Nephron progenitor cell (in vitro differentiated cells): ENCODE measurements around the gene FAM131C.

Source experiments
- DNase-seq: peaks from one replicate; pipeline ENCODE4 v3.0.0; 2021
- H3K27ac Mint-ChIP-seq: 2 replicates; pipeline ENCODE4 v1.8.0; 2021; ENCODE audit warnings: mild to moderate bottlenecking, moderate library complexity, mixed read lengths
- H3K27me3 Mint-ChIP-seq: 2 replicates; pipeline ENCODE4 v1.8.0; 2021; ENCODE audit warnings: mild to moderate bottlenecking, low read depth, mixed read lengths; ENCODE audit not compliant: poor library complexity
- H3K36me3 Mint-ChIP-seq: 2 replicates; pipeline ENCODE4 v1.8.0; 2021; ENCODE audit warnings: low read depth, mixed read lengths
- H3K4me1 Mint-ChIP-seq: 2 replicates; pipeline ENCODE4 v1.8.0; 2021; ENCODE audit warnings: mixed read lengths
- H3K4me3 Mint-ChIP-seq: 2 replicates; pipeline ENCODE4 v1.8.0; 2021; ENCODE audit warnings: mild to moderate bottlenecking, moderate library complexity, mixed read lengths
- H3K9me3 Mint-ChIP-seq: 2 replicates; pipeline ENCODE4 v1.8.0; 2021; ENCODE audit warnings: mild to moderate bottlenecking, moderate library complexity, mixed read lengths
- TF ChIP-seq, protein P1 (sequence below): fragments of 200-600 bp; sonication (generic); IDR thresholded peaks from 2 replicates; pipeline ENCODE4 v1.5.0; 2021; ENCODE audit warnings: antibody characterized with exemption

Gene FAM131C

DNA sequence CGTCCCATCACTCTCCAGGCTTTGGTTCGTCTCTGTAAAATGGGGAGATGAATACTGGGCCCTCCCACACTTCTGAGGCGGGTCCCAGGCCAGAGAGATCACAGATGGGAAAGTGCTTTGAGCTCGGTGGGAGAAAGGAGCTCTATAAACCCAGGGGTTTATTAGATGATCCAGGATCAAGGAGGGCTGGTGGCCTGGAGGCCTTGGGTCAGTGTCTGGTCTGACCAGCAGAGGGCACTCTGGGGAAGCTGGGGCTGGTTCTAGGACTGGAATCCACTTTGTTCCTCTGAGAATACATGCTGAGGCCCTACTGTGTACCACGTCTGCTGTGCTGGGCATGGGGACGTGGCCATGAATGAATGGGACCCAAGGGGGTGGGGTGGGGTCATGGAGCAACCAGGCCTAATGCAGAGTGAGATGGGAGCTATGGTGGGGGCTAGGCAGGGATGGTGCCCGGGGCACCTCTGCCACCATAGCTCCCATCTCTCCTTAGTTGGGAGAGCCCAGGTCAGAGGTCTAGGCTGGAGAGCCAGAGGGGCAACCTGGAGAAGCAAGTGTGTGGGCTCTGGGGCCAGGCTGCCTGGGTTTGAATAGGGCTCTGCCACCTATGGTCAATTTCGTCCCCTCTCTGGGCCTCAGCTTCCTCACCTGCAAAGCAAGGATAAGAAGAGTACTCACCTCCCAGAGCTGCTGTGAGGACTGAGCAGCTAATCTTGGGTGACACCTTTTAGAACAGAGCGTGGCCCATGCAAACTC is 9.0 kb upstream of the FAM131C start:
- no peak overlapping the region for H3K4me3 Mint-ChIP-seq
- peak; percentile 81 for DNase-seq
- H3K27ac Mint-ChIP-seq, result no peak overlapping the region

DNA sequence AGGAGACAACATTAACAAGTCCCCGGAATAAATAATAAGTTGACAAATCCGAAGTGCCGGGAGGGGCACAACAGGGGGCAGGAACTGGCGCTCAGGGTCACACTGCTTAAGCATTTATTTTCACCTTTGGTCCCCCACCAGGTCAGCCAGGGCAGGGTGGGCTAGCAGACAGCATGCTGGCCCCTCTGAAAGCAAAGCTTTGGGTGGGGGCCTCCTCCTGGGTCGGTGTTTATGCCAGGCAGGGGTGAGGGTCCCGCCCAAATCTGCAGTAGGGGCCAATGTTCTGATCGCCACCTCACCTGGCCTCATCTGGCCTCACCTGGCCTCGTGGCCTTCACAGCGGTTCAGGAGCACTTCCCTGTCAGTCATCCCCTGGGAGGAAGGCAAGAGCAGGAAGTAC is 8.2 kb upstream of the FAM131C start:
- H3K27me3 Mint-ChIP-seq, result peaks cover 10% of the 10 kb centered on the region

More for the DNA sequence above, 9.0 kb upstream of the FAM131C start:
- no peaks in the 10 kb centered on the region for H3K9me3 Mint-ChIP-seq
- no peaks in the 10 kb centered on the region for H3K36me3 Mint-ChIP-seq
- peaks cover 17% of the 10 kb centered on the region for H3K4me1 Mint-ChIP-seq
- peaks cover 3% of the 10 kb centered on the region for H3K27me3 Mint-ChIP-seq
- TF ChIP-seq, protein P1, sequence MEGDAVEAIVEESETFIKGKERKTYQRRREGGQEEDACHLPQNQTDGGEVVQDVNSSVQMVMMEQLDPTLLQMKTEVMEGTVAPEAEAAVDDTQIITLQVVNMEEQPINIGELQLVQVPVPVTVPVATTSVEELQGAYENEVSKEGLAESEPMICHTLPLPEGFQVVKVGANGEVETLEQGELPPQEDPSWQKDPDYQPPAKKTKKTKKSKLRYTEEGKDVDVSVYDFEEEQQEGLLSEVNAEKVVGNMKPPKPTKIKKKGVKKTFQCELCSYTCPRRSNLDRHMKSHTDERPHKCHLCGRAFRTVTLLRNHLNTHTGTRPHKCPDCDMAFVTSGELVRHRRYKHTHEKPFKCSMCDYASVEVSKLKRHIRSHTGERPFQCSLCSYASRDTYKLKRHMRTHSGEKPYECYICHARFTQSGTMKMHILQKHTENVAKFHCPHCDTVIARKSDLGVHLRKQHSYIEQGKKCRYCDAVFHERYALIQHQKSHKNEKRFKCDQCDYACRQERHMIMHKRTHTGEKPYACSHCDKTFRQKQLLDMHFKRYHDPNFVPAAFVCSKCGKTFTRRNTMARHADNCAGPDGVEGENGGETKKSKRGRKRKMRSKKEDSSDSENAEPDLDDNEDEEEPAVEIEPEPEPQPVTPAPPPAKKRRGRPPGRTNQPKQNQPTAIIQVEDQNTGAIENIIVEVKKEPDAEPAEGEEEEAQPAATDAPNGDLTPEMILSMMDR, result peak; percentile 85

DNA sequence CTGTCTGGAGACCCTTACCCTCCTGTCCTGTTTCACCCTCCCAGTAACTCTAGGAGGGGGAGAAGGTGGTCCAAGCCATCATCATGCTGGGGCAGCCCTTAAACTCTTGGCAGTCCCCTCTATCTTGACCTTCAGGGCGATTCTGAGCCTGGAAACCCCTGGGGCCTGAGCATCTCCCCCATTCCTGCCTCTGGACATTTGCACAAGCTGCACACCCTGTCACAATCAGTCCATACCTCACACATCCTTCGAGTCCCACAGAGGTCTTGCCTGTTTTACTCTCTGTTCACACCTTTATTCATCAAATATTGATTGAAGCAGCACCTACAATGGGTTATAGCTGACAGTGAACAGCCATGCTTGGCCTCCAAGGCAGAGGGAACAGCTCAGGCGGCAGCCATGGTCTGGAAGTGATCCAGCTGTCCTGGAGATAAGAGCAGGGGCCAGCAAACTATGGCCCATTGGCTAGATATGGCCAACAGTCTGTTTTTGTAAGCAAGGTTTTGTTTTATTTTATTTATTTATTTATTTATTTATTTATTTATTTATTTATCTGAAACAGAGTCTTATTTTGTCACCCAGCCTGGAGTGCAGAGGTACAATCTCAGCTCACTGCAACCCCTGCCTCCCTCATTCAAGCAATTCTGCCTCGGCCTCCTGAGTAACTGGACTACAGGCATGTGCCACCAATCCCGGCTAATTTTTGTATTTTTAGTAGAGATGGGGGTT is 7.1 kb upstream of the FAM131C start:
- Mint-ChIP-seq H3K4me1 (peaks cover 24% of the 10 kb centered on the region), H3K27ac (no peak overlapping the region), H3K4me3 (no peak overlapping the region), H3K9me3 (no peaks in the 10 kb centered on the region), H3K27me3 (peaks cover 19% of the 10 kb centered on the region), H3K36me3 (no peaks in the 10 kb centered on the region)
- DNase-seq, result no peak
- TF ChIP-seq, protein P1, result no peak

More for the DNA sequence above, 8.2 kb upstream of the FAM131C start:
- no peak for DNase-seq
- no peaks in the 10 kb centered on the region for H3K9me3 Mint-ChIP-seq
- peaks cover 23% of the 10 kb centered on the region for H3K4me1 Mint-ChIP-seq
- H3K4me3 Mint-ChIP-seq, result no peak overlapping the region
- no peaks in the 10 kb centered on the region for H3K36me3 Mint-ChIP-seq
- TF ChIP-seq, protein P1, result no peak
- no peak overlapping the region for H3K27ac Mint-ChIP-seq

DNA sequence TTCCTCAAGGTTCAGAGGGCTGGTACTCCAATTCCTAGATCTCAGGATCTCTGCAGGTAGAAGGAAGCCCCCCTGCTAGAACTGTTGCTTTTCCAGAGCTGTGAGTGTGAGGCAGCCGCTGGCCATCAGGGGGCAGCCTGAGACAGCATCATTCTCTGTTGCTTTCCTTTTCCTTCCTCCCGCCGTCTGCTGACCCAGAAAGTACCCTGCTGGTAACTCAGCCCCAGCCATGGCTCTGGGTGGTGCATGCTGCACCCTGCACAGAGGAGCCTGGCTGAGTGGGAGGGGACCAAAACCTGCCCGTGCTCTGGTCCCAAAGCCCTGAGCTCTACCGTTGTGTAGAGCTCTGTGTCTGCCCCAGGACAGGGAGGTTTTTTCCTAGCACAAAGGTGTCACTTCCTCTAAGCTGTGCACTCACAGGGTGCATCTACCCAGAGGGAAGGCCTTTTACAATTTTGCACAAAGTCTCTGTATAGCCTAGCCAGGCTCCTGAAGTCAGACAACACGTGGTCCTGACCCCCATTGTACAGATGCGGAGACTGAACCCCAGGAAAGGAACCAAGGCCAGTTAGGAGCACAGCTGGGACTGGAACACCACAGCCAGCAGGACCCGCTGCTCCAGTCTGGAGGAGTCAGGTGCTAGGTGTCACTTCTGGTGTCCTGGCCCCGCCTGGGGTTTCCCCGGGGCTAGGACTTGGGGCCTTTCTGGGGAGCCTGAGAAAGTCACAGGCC is 5.6 kb upstream of the FAM131C start:
- Mint-ChIP-seq H3K4me1 (peaks cover 24% of the 10 kb centered on the region), H3K9me3 (no peaks in the 10 kb centered on the region), H3K27ac (no peak overlapping the region), H3K4me3 (no peak overlapping the region), H3K36me3 (no peaks in the 10 kb centered on the region), H3K27me3 (peaks cover 31% of the 10 kb centered on the region)
- TF ChIP-seq, protein P1, result peak; percentile 82
- DNase-seq, result peak; percentile 85

DNA sequence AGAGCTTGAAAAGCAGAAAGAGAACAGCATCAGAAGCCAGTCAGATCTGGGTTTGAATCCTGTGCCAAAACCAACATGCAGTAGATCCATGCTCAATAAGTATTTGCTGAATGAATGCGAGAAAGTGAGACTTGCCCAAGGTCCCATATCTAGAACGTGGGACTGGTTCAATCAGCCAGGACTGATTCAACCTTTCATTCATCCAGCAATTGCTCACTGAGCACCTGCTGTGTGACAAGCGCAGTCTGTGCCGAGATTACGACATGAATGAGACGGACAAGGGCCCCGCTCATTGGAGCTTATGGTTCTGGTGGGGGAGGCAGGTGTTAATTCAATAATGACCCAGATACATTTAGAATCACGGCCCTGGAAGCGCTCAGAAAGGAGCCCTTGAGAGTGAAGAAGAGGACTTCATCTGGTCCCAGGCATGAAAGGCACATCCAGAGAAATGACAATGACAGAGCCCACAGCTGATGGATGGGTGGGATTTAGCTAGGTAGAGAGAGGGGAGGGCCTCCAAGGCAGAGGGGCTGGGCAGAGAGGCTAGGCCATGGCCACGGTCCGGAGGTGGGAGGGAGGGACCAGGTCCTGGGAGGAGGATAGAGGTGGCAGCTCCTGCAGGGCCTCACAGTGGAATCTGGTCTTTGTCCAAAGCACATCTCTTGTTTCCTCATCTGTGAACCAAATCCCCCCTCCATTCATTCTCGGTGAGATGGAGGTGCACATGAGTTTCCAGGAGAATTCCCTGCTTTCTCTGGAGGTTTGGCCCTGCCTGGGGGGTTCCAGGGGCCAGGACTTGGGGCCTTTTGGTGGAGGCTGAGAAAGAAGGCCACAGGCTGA is 4.2 kb upstream of the FAM131C start:
- TF ChIP-seq, protein P1, result no peak
- Mint-ChIP-seq H3K4me1 (peaks cover 30% of the 10 kb centered on the region), H3K9me3 (no peaks in the 10 kb centered on the region), H3K36me3 (no peaks in the 10 kb centered on the region), H3K4me3 (no peak overlapping the region), H3K27ac (no peak overlapping the region), H3K27me3 (peaks cover 41% of the 10 kb centered on the region)
- DNase-seq, result no peak
